ENCODE results near the gene KRTAP12-1.

GRCh38 chr21:44656868-44657267 is 25.1 kb downstream of the KRTAP12-1 start:
- TF ChIP-seq, protein P1, sequence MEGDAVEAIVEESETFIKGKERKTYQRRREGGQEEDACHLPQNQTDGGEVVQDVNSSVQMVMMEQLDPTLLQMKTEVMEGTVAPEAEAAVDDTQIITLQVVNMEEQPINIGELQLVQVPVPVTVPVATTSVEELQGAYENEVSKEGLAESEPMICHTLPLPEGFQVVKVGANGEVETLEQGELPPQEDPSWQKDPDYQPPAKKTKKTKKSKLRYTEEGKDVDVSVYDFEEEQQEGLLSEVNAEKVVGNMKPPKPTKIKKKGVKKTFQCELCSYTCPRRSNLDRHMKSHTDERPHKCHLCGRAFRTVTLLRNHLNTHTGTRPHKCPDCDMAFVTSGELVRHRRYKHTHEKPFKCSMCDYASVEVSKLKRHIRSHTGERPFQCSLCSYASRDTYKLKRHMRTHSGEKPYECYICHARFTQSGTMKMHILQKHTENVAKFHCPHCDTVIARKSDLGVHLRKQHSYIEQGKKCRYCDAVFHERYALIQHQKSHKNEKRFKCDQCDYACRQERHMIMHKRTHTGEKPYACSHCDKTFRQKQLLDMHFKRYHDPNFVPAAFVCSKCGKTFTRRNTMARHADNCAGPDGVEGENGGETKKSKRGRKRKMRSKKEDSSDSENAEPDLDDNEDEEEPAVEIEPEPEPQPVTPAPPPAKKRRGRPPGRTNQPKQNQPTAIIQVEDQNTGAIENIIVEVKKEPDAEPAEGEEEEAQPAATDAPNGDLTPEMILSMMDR (IDR thresholded peaks at IDR 0.05; ENCODE audit: insufficient read depth, low read length), result no peak
- no peak for TF ChIP-seq POLR2AphosphoS5 (IDR thresholded peaks at IDR 0.05; ENCODE audit: low read depth)
- TF ChIP-seq, protein P2, sequence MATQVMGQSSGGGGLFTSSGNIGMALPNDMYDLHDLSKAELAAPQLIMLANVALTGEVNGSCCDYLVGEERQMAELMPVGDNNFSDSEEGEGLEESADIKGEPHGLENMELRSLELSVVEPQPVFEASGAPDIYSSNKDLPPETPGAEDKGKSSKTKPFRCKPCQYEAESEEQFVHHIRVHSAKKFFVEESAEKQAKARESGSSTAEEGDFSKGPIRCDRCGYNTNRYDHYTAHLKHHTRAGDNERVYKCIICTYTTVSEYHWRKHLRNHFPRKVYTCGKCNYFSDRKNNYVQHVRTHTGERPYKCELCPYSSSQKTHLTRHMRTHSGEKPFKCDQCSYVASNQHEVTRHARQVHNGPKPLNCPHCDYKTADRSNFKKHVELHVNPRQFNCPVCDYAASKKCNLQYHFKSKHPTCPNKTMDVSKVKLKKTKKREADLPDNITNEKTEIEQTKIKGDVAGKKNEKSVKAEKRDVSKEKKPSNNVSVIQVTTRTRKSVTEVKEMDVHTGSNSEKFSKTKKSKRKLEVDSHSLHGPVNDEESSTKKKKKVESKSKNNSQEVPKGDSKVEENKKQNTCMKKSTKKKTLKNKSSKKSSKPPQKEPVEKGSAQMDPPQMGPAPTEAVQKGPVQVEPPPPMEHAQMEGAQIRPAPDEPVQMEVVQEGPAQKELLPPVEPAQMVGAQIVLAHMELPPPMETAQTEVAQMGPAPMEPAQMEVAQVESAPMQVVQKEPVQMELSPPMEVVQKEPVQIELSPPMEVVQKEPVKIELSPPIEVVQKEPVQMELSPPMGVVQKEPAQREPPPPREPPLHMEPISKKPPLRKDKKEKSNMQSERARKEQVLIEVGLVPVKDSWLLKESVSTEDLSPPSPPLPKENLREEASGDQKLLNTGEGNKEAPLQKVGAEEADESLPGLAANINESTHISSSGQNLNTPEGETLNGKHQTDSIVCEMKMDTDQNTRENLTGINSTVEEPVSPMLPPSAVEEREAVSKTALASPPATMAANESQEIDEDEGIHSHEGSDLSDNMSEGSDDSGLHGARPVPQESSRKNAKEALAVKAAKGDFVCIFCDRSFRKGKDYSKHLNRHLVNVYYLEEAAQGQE (IDR thresholded peaks at IDR 0.05; ENCODE audit: insufficient replicate concordance, low read depth), result no peak

All from HL-60 (cell line).